ENCODE results near the gene SEMA4D.
"Not testable (repeated sequence)": the region's sequence is repeated elsewhere in the genome, so short reads cannot be mapped to it uniquely, and the experiment has no call there.

SEMA4D gene

DNA sequence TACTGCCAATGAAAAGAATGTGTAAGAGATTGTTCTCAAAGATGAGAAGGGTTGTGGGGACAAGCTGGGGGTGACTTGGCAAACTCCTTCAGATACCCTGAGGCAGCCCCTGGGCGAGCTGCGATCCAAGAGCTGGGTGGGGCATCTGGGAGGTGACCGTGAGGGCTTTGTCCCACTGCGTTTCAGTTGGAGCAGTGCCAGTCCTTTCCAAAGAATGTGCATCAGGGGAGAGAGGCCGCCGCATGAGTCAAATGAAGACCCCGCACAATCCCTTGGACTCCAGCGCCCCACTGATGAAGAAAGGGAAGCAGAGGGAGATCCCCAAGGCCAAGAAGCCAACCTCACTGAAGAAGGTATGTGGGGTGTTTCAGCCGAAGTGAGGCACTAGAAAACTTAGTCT is 151.2 kb downstream of the SEMA4D start:
- in situ Hi-C loops (cut with HindIII; ENCODE audit: low sequenced_read_pairs) = no loop called here

DNA sequence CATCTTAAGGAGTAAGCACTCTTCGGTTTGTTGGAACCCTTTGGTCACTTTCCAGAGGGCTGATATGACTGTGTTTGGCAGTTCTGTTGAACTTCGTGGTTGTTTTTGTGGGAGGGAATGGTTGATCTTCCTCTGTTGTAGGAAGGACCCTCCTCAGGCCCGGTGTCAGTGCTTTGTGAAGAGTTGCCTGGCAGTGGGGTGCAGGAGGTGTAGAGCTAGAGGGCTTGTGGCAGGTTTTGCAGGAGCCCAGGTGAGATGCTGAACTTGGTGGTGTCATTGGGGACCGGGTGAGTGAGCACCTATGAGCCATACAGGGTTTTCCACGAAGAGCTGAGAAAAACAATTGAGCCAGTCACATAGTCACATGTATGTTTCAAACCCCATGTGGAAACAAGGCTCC is 152.4 kb downstream of the SEMA4D start:
- in situ Hi-C loops (cut with HindIII; ENCODE audit: low sequenced_read_pairs) = no loop called here

DNA sequence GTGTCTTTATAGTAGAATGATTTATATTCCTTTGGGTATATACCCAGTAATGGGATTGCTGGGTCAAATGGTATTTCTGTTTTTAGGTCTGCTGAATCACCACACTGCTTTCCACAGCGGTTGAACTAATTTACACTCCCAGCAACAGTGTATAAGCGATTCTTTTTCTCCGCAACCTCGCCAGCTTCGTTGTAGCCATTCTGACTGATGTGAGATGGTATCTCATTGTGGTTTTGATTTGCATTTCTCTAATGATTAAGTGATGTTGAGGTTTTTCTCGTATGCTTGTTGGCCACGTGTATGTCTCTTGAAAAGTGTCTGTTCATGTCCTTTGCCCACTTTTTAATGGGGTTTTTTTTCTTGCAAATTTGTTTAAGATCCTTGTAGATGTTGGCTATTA is 154.1 kb downstream of the SEMA4D start:
- in situ Hi-C loops (cut with HindIII; ENCODE audit: low sequenced_read_pairs) = not testable (repeated sequence)

DNA sequence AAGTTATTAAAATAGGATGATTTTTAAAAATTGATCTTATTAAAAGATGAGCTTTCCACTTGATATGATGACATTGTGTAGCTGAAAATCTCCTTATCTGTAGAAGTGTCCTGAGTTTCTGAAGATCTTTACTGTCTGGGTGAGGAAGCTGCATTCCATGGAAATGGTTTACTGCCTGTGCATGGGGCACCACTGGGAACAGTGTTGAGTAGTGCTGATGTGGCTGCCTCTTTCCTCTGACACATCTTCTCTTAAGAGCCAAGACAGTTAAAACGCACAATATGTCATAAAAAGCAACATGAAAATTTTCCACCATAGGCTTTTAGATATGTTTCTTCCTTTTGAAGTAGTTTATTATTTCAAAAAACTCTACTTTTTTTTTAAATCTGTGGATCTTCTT is 155.0 kb downstream of the SEMA4D start:
- in situ Hi-C loops (cut with HindIII; ENCODE audit: low sequenced_read_pairs) = no loop called here

DNA sequence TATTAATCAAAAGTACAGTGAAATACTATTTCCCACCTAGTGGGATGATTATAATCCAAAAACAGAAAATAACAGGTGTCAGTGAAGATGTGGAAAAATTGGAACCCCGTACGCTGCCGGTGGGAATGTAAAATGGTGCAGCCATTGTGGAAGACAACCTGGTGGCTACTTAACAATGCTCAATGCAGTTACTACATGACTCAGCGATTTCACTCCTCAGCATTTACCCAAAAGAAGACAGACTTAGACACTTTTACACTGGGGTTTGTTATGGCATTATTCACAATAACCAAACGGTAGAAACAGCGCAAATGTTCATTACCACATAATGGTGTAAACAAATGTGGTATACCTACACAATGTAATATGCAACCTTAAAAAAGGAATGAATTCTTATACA is 155.7 kb downstream of the SEMA4D start:
- in situ Hi-C loops (cut with HindIII; ENCODE audit: low sequenced_read_pairs) = no loop called here

DNA sequence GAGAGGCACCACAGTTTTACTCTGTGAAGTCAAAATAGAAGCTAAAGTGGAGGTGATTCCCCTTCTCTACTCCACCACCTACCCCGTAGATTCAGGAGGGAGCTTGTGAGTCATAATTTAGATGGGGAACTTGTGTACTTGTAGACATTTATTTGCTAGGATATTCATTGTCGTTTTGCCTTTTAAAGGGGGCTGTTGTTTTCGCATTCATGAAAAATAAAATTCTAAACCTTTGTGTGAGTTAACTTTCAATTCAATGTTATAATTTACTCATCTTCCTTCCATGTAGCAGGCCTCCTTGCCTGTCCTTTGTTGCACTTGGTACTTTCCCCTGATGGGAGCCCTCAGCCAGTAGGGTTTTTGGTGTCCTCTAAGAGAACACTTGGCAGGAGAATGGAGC is 157.6 kb downstream of the SEMA4D start:
- in situ Hi-C loops (cut with HindIII; ENCODE audit: low sequenced_read_pairs) = no loop called here

DNA sequence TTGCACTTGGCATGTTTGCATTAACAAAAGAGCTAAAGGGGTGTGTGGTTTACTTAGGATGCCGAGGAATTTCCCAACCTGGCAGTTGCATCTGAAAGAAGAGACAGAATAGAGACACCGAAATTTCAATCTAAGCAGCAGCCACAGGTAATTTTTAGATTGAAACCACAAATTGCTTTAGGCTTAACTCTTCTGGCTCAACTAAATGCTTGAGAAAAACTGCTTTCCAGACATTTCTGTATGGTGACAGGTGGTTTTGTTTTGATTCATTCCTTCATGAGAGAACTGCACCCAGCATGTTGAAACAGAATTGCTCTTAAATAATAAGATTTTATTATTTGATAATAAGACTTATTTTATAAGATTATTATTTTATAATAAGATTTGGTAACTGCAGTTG is 158.1 kb downstream of the SEMA4D start:
- in situ Hi-C loops (cut with HindIII; ENCODE audit: low sequenced_read_pairs) = no loop called here

DNA sequence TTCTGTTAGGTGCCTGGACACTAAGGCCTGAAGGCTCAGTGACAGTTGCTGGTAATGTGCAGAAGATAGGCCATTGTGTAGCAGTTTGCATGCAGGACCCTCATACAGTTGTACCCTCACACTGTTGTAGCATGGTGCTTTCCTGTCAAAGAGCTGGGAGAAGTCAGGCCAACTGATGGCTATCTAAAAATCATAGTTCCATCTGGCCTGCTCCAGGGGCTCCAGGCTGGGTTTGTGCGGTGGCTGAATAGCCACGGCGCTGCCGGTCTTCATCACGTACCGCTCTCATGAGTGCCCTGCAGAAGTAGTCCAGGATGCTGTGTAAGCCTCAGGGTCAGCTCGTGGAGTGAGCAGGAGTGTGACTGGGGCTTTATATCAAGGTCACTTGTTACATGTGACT is 167.4 kb downstream of the SEMA4D start:
- in situ Hi-C loops (cut with HindIII; ENCODE audit: low sequenced_read_pairs) = no loop called here

DNA sequence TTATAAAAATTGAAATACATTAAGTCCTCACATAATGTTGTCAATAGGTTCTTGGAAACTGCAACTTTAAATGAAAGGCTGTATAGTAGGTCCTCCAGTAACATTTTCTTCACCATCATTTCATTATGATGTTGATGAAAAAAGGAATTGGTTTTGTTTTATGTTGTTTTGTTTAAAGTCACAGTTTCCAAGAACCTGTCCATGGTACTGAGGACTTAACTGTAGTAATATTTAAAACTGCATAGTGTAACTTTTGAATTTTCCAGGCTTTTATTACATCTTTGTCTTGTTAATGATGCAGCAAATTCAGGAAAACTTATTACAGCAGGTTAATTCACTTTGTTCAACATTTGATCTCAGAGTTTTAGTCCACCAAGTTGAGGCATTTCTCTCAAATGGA is 168.0 kb downstream of the SEMA4D start:
- in situ Hi-C loops (cut with HindIII; ENCODE audit: low sequenced_read_pairs) = no loop called here

DNA sequence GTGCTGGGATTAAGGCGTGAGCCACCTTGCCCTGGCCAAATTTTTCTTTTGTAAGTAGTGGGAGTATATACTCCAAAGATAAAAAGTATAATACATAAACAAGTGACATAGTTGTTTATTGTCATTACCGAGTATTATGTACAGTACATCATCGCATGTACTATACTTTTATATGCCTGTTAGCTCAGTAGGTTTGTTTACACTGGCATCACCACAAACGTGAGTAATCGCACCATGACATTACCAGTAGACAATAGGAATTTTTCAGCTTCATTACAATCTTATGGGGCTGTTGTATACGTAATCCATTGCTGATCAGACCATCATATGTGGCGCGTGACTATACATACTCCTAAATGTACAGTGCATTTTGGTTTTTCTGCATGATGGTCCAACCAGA is 169.8 kb downstream of the SEMA4D start:
- in situ Hi-C loops (cut with HindIII; ENCODE audit: low sequenced_read_pairs) = no loop called here

DNA sequence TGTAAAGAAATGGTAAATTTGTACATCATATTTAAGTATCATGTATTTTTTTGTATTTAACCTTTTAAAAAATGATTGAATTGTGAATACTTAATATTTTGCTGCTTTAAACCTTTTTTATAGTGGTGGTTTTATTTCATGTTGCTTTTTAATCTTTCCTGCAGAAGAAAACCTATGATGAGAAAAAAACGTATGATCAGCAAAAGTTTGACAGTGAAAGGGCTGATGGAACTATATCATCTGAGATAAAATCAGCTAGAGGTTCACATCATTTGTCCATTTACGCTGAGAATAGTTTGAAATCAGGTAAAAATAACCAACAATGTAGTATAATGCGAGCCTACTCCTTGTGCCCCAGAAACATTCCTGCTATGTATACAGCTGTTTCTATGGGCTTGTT is 172.2 kb downstream of the SEMA4D start:
- in situ Hi-C loops (cut with HindIII; ENCODE audit: low sequenced_read_pairs) = no loop called here

DNA sequence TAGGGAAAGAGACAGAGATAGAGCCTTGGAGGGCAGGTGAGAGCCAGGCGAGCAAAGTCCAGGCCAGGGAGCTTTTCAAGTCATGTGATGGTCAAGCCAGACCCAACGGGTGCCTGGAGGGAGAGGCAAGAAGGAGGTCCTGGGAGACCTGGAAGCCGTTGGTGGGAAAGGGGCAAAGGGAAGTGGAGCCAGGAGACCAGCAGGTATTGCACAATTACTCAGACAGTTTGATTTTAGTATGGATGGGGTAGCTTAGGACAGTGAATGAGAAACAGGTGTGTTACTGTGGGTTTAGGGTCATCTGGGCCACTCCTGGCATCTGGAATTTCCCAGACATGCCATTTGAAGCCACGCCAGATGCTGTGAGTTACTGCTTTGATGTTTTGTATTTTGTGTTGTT is 174.5 kb downstream of the SEMA4D start:
- in situ Hi-C loops (cut with HindIII; ENCODE audit: low sequenced_read_pairs) = no loop called here

DNA sequence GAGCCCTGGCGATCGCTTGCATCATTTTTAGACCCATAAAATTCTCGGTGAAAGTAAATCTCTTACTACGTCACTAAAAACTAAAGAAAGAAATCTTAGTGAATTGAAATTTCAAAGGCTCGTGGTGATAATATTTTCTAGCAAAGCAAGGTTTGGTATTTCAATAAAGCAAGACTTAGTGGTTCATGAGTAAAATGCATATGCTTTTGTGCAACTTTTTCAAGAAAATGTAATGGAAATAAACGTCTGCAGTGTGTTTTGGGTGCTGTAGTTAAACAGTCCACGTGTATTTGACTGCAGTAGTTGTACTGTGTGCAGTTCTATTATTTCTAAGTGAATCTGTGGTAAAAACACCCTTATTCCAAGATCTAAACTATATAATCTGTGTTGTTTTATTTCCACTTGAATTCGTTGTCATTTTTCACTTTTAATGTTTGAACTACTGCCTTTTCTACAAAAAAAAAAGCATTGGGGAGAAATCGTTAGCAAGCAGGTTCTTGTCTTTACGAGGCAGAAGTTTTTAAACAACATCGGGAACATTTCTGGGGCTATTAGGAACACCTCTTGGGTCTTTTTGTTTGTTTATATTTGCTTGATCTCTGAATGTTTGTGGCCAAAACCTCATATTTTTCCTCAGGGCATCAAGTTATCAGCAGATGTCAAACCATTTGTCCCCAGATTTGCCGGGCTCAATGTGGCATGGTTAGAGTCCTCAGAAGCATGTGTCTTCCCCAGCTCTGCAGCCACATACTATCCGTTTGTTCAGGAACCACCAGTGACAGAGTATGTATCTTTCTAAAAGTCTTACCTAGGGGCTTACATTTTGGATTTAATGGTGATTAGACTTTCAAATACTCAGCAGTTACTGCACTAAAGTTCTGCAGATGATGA is 178.7 kb downstream of the SEMA4D start:
- in situ Hi-C loops (cut with HindIII; ENCODE audit: low sequenced_read_pairs) = no loop called here

DNA sequence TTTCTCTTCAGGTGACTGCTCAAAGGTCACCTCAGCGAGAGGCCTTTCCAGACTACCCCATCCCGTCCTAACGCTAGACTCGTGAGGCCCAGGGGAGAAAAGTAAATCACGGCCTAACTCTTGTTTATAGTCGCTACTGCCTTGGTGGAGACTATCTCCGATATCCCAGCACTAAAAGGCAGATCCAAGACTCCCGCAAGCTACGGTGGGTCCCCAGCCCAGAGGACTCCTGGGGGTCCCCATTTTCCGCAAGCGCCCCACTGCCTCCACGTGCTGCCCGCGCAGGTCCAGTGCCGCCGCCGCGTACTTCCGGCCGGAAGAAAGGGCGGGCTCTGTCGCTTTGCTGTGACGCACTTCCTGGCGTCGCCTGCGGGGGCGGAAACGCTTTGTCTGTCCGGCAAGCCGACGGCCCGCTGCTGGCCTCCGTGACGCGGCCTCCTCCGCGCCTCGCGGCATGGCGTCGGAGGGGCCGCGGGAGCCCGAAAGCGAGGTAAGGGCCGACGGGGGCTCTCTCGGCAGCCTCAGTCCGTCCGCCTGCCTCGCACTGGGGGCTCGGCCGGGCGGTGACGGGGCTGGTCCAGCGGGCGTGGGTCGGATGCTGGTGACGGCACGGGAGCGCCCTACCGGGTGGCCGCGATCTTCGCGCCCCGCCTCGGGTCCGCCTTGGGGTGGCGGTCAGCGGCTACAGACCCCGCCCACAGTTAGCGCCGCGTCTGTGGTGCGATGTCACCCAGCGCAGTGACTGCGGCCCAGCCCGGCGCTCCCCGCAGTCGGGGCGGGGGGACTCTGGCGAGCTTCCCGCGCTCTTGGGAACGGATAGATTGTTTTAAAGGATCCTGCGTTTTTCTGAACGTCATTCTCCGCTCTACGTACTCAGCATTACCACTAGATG is 179.5 kb downstream of the SEMA4D start, which contains the start of gene SECISBP2:
Gene SECISBP2, plus strand, starts transcription at position 378 of the 892 bp plus-strand sequence. Its CDS starts 77 bp downstream, at position 455.
- in situ Hi-C loops (cut with HindIII; ENCODE audit: low sequenced_read_pairs) = no loop called here

DNA sequence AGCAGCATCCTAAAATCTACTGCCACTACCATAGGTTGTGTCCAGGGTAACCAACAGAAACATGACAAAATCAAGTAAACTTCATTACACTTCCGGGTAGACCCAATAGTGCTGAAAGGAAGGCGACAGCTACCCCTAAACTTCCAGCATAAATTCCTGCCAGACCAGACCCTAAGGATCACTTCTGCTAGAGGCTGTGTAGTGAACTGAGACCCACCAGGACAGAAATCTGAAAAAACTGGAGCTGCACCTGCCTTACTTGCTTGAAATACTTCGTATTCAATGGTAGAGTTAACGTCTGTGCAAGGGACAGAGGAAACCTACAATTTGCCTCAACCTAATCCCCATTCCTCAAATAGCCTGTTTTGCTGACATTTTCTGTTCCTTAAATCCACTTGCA is 180.6 kb downstream of the SEMA4D start:
- in situ Hi-C loops (cut with HindIII; ENCODE audit: low sequenced_read_pairs) = no loop called here

DNA sequence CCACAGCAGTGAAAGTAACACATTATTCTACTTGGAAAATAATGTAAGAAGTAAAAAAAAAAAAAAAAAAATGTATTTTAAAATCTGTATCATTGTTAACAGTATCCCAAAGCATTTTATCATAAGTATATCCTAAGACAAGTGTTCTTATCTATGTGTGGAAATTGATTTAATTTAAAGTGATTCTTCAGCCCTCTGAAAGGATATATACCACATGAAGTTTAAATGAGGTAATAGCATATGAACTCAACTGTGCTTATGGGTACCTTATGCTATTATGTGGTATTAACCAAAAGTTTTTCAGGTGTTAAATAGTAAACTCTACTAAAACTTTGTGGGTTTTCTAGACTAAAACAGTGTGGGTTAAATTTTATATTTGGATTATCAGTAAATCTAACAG is 182.4 kb downstream of the SEMA4D start:
- in situ Hi-C loops (cut with HindIII; ENCODE audit: low sequenced_read_pairs) = no loop called here

DNA sequence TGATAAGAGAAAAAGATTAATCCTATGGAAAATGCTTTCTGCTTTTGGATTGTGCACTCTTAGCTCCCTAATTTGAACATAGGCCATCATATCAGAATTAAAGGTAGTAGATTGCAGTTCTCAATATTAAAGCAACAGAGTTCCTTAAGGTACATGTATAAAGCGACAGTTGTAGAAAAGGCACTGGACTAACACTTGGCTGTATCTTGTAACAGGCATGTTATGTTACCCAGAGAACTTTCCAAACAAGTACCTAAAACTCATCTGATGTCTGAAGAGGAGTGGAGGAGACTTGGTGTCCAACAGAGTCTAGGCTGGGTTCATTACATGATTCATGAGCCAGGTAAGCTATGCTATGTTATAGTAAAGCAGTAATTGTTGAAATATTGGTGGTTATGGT is 183.0 kb downstream of the SEMA4D start:
- in situ Hi-C loops (cut with HindIII; ENCODE audit: low sequenced_read_pairs) = no loop called here

DNA sequence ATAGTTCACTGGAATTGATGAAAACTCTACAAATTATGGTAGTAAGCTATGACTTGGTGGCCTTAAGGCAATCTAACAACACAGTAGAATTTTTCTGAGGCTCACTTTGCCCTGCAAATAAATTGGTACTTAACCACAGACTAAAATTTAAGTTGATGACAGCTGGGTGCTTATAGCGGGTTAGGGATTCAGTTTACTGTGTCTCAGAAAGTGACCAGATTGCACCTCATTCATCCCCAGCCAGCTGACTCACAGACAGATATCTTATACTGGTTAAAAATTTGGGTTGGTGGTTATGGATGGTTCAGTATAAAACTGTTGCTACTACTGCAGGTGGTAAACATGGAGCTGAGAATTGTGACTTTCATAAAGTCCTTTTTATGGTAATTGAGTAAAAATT is 184.1 kb downstream of the SEMA4D start:
- in situ Hi-C loops (cut with HindIII; ENCODE audit: low sequenced_read_pairs) = no loop called here

DNA sequence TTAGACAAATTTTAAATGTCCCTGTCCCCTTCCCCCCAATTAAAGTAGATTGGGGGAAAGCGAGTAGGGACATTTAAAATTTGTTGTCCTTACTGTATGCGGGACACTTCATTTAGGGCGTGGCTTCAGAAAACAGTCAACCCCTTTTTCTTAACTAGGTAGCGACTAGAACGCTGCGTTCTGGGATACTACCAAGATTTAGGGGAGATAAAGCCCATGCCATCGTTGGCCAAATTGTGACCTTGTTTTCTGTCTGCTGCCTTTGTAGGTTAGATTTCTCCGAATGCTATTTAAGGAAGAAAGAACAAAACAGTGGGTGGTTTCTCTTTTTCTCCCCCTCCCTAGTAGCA is 185.7 kb downstream of the SEMA4D start:
- in situ Hi-C loops (cut with HindIII; ENCODE audit: low sequenced_read_pairs) = no loop called here

DNA sequence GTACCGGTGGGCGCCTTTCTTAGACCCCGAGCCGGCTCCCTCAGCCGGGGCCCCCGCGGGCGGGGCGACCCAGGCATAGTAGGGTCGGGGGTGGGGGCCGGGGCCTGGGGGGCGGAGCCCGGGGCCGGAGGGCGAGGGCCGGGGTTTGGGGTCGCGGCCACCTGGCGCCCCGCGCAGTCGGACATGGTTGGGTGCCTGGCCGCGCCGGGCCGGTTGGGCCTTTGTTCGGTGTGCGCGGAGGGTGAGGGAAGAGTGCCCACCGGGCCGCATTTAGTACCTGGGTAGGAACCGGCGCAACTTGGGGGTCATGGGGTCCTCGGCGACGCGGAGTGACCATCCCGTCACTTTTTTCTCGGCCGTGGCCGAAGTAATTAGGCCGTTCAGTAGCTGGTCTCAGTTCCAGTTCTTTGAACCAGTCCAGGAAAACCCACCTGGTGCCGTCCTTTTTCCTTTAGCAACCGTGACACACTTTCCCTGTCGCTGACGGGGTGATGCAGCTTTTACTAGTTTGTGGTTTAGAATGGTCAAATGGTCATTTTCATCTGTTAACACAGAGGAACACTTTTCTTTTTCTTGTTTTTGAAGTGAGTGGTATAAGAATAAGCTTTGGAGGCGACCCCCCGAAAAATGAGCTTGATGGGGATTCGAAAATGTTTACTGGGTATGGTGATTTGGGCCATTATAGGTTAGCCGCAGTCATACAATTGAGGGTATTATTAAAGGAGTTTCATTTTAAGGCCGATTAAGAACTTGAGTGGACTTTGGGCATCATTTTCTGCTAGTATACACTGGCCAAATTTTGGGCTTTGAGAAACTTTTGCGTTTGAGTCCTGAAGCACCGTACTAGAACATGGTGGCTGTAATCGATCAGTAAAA is 186.3 kb downstream of the SEMA4D start:
- in situ Hi-C loops (cut with HindIII; ENCODE audit: low sequenced_read_pairs) = no loop called here
